Measurements from ENCODE around the gene OIT3. TPM values are rescaled to one million over a fixed set of nuclear protein-coding genes. Genes with fewer than 3 reads are reported as not detected.
A peak's percentile ranks its signal among the peaks of the same experiment; 100 is the strongest.

The OIT3 gene
- total RNA-seq, 1 experiment from 2014 or later = not detected

DNA sequence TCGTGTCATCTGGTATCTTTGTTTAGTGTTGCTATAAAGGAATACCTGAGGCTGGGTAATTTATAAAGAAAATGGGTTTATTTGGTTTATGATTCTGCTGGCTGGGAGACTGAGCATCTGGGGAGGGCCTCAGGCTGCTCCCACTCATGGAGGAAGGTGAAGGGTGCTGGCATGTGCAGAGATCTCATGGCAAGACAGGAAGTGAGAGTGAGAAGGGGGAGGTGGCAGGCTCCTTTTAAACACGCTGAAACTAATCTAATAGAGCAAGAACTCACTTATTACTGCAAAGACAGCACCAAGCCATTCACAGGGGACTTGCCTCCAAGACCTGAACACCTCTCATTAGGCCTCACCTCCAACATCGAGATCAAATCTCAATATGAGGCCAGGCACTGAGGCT lies 11.3 kb downstream of the OIT3 start:
- TF ChIP-seq, protein P1, sequence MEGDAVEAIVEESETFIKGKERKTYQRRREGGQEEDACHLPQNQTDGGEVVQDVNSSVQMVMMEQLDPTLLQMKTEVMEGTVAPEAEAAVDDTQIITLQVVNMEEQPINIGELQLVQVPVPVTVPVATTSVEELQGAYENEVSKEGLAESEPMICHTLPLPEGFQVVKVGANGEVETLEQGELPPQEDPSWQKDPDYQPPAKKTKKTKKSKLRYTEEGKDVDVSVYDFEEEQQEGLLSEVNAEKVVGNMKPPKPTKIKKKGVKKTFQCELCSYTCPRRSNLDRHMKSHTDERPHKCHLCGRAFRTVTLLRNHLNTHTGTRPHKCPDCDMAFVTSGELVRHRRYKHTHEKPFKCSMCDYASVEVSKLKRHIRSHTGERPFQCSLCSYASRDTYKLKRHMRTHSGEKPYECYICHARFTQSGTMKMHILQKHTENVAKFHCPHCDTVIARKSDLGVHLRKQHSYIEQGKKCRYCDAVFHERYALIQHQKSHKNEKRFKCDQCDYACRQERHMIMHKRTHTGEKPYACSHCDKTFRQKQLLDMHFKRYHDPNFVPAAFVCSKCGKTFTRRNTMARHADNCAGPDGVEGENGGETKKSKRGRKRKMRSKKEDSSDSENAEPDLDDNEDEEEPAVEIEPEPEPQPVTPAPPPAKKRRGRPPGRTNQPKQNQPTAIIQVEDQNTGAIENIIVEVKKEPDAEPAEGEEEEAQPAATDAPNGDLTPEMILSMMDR (IDR thresholded peaks at IDR 0.05; ENCODE audit: unreplicated experiment) = no peak
- H3K4me3 Mint-ChIP-seq (ENCODE audit: unreplicated experiment) = no peak overlapping the region
- no peaks in the 10 kb centered on the region for H3K27me3 Mint-ChIP-seq (ENCODE audit: insufficient read depth, unreplicated experiment)
- peaks cover 5% of the 10 kb centered on the region for H3K36me3 Mint-ChIP-seq (ENCODE audit: insufficient read depth, unreplicated experiment)
- peaks cover 5% of the 10 kb centered on the region for H3K4me1 Mint-ChIP-seq (ENCODE audit: insufficient read depth, unreplicated experiment)
- H3K27ac Mint-ChIP-seq (ENCODE audit: low read depth, unreplicated experiment) = no peak overlapping the region
- ChIA-PET POLR2A (interaction anchor here (1.2 kb wide), 1 partner anchor 16 kb away, joined by 3 read pairs; no protein-coding TSS in a partner anchor), CTCF (interaction anchor here (0.6 kb wide), 1 partner anchor 98 kb away, joined by 3 read pairs; no protein-coding TSS in a partner anchor)
- no TSS peak for BruUV-seq (replicated peaks)
- DNase-seq (ENCODE audit: unreplicated experiment) = no peak
- intact Hi-C loops (cut with micrococcal nuclease) = no loop called here
- H3K9me3 Mint-ChIP-seq (ENCODE audit: unreplicated experiment) = no peaks in the 10 kb centered on the region

DNA sequence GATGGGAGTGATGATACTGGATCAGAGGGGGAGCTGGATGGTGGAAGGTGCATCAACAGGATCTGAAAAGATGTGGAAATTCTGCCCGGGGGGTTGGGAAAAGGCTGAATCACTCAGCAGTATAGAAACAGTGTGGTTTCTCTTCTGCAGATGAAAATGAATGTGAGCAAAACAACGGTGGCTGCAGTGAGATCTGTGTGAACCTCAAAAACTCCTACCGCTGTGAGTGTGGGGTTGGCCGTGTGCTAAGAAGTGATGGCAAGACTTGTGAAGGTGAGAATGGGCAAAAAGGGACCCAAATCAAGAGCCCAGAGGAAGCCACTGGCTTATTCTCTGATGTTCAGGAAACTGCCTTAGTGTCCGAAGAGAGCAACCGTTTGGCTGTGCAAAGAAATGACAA lies 12.9 kb downstream of the OIT3 start:
- TF ChIP-seq, protein P1 (IDR thresholded peaks at IDR 0.05; ENCODE audit: unreplicated experiment) = no peak
- BruUV-seq (replicated peaks) = no TSS peak
- Mint-ChIP-seq H3K27ac (ENCODE audit: low read depth, unreplicated experiment) (no peak overlapping the region), H3K27me3 (ENCODE audit: insufficient read depth, unreplicated experiment) (no peaks in the 10 kb centered on the region), H3K9me3 (ENCODE audit: unreplicated experiment) (peaks cover under 1% of the 10 kb centered on the region), H3K4me3 (ENCODE audit: unreplicated experiment) (no peak overlapping the region), H3K4me1 (ENCODE audit: insufficient read depth, unreplicated experiment) (peaks cover 5% of the 10 kb centered on the region), H3K36me3 (ENCODE audit: insufficient read depth, unreplicated experiment) (peaks cover 5% of the 10 kb centered on the region)
- peak; percentile 27 for DNase-seq (ENCODE audit: unreplicated experiment)
- intact Hi-C loops (cut with micrococcal nuclease) = no loop called here
- POLR2A ChIA-PET = interaction anchor here (0.7 to 1.5 kb wide), 2 partner anchors 9 to 42 kb away, joined by 4 to 6 read pairs; no protein-coding TSS in a partner anchor
- CTCF ChIA-PET = no interaction called here

DNA sequence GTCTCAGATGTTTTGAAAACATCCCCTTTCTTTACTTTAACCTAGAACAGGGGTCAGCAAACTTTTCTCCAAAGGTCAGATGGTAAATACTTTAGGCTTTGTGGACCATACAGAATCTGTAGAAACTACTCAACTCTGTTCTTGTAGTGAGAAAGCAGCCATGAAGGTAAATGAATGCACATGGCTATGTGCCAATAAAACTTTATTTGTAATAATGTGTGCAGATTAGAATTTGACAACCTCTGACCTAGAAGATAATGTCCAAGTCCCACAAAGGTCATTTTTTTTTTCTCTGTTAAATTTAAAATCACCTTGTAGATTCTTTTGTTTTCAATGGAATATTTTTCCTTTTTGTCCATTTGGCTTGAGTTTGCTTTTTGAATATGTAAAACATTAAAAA lies 17.2 kb downstream of the OIT3 start:
- Mint-ChIP-seq H3K4me3 (ENCODE audit: unreplicated experiment) (no peak overlapping the region), H3K27me3 (ENCODE audit: insufficient read depth, unreplicated experiment) (no peaks in the 10 kb centered on the region), H3K4me1 (ENCODE audit: insufficient read depth, unreplicated experiment) (peaks cover 10% of the 10 kb centered on the region), H3K27ac (ENCODE audit: low read depth, unreplicated experiment) (no peak overlapping the region), H3K9me3 (ENCODE audit: unreplicated experiment) (peaks cover 7% of the 10 kb centered on the region), H3K36me3 (ENCODE audit: insufficient read depth, unreplicated experiment) (peaks cover 5% of the 10 kb centered on the region)
- TF ChIP-seq, protein P1 (IDR thresholded peaks at IDR 0.05; ENCODE audit: unreplicated experiment) = no peak
- BruUV-seq (replicated peaks) = no TSS peak
- CTCF ChIA-PET = interaction anchor here (0.6 kb wide), 1 partner anchor 17 kb away, joined by 3 read pairs; no protein-coding TSS in a partner anchor
- intact Hi-C loops (cut with micrococcal nuclease) = no loop called here
- no peak for DNase-seq (ENCODE audit: unreplicated experiment)
- POLR2A ChIA-PET = no interaction called here

DNA sequence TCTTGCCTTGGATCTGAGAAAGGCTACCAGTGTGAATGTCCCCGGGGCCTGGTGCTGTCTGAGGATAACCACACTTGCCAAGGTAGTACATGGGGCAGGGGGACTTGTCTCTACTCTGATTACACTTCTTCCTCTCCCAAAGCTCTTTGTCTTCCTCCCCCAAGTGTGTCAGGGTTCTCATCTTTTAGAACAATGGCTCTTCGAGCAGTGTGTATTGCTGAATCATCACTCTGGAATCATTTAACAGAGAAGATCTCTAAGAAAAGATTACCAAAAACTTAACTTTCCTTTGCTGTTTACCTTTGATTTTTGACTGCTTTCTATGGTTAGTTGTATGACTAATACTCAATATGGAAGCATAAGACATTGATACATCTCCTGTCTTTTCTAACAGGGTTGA lies 18.2 kb downstream of the OIT3 start:
- TF ChIP-seq, protein P1 (IDR thresholded peaks at IDR 0.05; ENCODE audit: unreplicated experiment) = no peak
- intact Hi-C loops (cut with micrococcal nuclease) = no loop called here
- ChIA-PET POLR2A (no interaction called here), CTCF (no interaction called here)
- no peak for DNase-seq (ENCODE audit: unreplicated experiment)
- Mint-ChIP-seq H3K27me3 (ENCODE audit: insufficient read depth, unreplicated experiment) (no peaks in the 10 kb centered on the region), H3K9me3 (ENCODE audit: unreplicated experiment) (peaks cover 7% of the 10 kb centered on the region), H3K27ac (ENCODE audit: low read depth, unreplicated experiment) (no peak overlapping the region), H3K4me3 (ENCODE audit: unreplicated experiment) (no peak overlapping the region), H3K4me1 (ENCODE audit: insufficient read depth, unreplicated experiment) (peaks cover 5% of the 10 kb centered on the region), H3K36me3 (ENCODE audit: insufficient read depth, unreplicated experiment) (peaks cover under 1% of the 10 kb centered on the region)
- no TSS peak for BruUV-seq (replicated peaks)

Data from MCF 10A (cell line).